Hematopoietic multipotent progenitor cell treated with erythropoietin and hydrocortisone succinate and interleukin-3 and kit ligand, for 4 days (in vitro differentiated cells): ENCODE data around the gene FGFBP2.
"Not testable (repeated sequence)": the region's sequence is repeated elsewhere in the genome, so short reads cannot be mapped to it uniquely, and the experiment has no call there.

Experiments used
- DNase-seq: peaks from one replicate; pipeline ENCODE4 v3.0.0-alpha.2; 2015

Gene FGFBP2

DNA sequence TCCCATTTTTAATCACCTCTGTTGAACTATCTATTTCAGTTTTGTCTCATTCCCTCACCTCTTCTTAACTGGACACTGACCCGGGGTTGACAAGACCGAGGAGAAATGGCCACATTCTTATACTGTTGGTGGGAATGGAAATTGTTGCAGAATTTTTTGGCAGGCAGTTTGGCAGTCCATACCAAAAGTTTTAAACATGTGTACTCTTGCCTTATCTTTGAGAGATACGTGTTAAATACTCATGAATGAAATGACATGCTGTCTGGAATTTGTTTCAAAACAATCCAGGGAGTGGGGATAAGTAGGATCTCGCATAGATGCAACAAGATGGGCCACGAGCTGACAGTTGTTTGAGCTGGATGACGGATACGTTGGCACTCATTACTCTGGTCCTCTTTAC is 36.5 kb downstream of the FGFBP2 start:
- no peak for DNase-seq

DNA sequence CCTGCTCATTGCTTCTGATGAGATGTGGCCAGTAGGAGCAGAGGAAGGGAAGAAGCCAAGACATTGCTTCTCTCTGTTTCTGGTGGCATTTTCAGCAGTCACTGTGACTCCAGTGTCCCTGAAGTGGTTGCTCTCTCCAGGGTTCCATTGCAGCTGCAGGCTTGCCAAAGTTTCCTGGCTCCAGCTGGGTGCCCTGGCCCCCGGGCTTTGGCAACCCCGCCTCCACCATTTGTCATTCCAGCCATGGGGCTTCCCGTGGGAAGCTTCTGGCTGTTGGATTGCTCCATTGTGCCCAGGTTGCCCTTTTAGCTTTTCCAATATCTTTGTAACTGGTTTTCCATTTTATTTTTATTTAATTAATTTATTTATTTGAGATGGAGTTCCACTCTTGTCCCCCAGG is 37.1 kb downstream of the FGFBP2 start:
- no peak for DNase-seq

GRCh38 chr4:15921592-15921932 is 41.4 kb downstream of the FGFBP2 start:
- DNase-seq = no peak

DNA sequence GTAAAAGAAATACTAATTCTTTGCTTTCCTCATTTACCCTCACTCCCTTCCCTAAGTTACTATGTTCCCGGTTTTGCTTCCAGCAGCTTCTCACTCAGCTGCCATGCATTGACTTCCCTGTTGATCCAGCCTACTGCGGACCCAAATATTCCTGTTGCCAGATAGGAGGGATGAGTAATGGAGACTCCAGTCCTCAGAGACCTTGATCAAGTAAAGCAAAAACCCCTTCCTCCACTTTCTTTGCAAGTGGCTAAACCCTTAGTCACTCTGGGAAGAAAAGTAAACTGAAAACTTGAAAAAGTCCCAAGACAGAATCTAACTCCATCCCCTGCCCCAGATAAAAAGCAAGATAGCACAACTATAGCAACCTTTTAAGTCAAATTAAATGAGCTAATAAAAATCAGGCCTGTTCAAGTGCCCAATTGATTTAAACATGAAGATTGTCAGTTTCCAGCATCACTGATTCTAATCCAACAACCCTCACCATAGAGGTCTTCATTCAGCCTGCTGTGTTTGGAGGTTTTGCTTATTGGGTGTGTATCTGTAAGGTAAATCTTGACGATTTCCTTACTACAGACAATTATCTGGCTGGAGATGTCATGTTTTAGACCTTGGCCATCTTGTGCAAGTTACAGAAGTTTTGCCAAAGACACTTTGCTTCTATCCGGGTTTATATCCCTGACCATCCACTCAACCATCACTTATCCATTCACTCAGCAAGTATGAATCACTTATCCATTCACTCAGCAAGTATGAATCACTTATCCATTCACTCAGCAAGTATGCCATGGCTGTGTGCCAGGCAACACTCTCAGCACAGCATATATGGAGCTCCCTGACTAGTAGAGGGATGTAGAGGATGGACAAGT is 42.0 kb downstream of the FGFBP2 start:
- no peak for DNase-seq

DNA sequence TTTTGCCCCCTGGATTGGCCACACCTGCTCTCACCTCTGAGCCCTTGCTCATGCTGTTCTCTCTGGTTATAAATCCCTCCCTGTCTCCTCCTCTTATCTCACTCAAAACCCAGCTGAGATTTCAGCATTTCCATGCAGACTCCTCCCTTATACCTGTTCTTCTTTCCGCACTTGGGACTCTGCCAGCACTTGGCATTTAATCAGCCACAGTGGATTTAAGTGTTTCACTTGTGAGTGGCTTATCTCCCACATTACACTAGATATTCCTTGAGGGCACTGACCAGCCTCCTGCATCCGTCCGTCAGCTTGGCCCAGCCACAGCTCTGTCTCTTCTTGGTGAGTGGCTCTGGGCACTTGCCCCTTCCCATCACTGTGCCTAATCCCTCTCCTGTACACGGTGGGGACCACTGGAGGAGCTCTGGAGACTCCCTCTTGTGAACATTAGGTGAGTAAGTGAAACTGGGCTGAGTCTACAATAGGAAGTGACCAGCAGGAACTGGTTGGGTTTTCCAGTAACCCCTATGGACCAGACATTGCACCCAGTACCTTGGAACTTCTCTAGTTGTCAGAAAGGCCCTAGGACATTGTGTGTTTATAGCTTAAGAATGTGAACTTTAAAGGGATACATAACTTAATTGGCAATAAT is 44.4 kb downstream of the FGFBP2 start:
- no peak for DNase-seq

- no peak for DNase-seq
These were observed 45.7 kb downstream of the FGFBP2 start for GRCh38 chr4:15917297-15917696.

DNA sequence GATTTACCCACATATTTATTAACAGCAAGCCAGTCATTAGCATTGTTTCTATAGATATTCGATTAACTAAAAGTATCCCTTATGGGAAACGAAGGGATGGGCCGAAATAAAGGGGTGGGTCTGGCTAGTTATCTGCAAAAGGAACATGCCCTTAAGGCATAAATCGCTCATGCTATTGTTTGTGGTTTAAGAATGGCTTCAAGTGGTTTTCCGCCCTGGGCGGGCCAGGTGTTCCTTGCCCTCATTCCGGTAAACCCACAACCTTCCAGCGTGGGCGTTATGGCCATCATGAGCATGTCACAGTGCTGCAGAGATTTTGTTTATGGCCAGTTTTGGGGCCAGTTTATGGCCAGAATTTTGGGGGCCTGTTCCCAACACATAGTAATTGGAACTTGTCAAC is 46.6 kb downstream of the FGFBP2 start:
- not testable (repeated sequence) for DNase-seq

DNA sequence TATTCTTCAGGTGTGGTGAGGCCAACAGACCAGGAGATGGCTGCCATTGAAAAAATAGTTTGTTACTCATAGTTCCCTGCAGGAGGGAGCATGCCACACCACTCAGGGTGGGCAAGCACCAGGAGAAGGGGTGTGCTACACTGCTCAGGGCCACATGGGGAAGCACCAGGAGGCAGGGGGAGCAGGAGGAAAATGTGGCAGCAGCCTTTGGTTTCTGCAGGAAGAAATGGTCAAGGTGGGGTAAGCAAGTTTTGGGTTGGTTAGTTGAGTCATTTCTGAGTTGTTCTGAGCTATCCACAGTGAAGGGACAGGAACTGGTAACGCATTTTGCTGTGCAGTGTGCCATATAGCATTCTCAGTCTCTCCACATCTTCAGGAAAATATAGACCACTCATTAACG is 48.2 kb downstream of the FGFBP2 start:
- DNase-seq = no peak

DNA sequence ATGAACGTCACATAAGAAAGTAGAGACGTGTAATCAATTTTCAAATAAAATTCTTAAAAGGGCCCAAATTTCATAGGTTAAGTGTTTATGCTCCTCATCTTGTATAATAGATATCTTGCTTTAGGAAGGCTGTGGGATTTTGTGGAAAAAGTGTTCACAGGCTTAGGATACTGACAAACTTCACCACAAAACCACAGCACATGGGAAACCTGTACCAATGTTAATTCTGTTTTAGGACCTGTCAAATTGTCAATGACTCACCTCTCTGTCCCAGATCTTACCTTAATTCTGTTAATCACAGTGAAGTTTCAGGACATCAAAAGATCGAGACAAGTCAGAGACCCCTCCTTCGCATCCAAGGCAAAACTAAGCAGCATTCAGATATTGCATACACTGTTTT is 48.7 kb downstream of the FGFBP2 start:
- no peak for DNase-seq

- no peak for DNase-seq
These were observed 49.4 kb downstream of the FGFBP2 start for GRCh38 chr4:15913631-15913970.

GRCh38 chr4:15912961-15913630 is 49.9 kb downstream of the FGFBP2 start:
- no peak for DNase-seq

- no peak for DNase-seq
These were observed 50.7 kb downstream of the FGFBP2 start for GRCh38 chr4:15912236-15912635.
